Immature natural killer cell (primary cell): ENCODE results near the gene RFC5. TPM values are rescaled to one million over a fixed set of nuclear protein-coding genes. Genes with fewer than 3 reads are reported as not detected.
"Not testable (repeated sequence)": the region's sequence is repeated elsewhere in the genome, so short reads cannot be mapped to it uniquely, and the experiment has no call there.

ENCODE experiments used
- DNase-seq, 3 donors: peaks; one replicate each; pipeline ENCODE4 v3.0.0; 2022; ENCODE audit warnings: mixed read lengths in 1 of 3
- H3K27ac Mint-ChIP-seq, 6 donors: one replicate each; pipeline ENCODE4 v1.8.0; 2020; ENCODE audit warnings: mixed read lengths in 6 of 6, mild to moderate bottlenecking in 5 of 6, inconsistent platforms in 4 of 6, moderate library complexity in 3 of 6
- H3K27me3 Mint-ChIP-seq, 3 donors: one replicate each; pipeline ENCODE4 v1.8.0; 2020 to 2021; ENCODE audit warnings: low read depth in 3 of 3, mild to moderate bottlenecking in 3 of 3, mixed read lengths in 3 of 3, moderate library complexity in 3 of 3, inconsistent platforms in 1 of 3
- H3K36me3 Mint-ChIP-seq, 3 donors: one replicate each; pipeline ENCODE4 v1.8.0; 2020; ENCODE audit warnings: mixed read lengths in 3 of 3, inconsistent platforms in 2 of 3, mild to moderate bottlenecking in 2 of 3
- H3K4me1 Mint-ChIP-seq, 2 donors: one replicate each; pipeline ENCODE4 v1.8.0; 2020; ENCODE audit warnings: inconsistent platforms in 2 of 2, mild to moderate bottlenecking in 2 of 2, mixed read lengths in 2 of 2, moderate library complexity in 1 of 2
- H3K4me3 Mint-ChIP-seq, 5 donors: one replicate each; pipeline ENCODE4 v1.8.0; 2020; ENCODE audit warnings: mild to moderate bottlenecking in 5 of 5, mixed read lengths in 5 of 5, inconsistent platforms in 3 of 5, moderate library complexity in 3 of 5
- H3K9me3 Mint-ChIP-seq, 6 donors: one replicate each; pipeline ENCODE4 v1.8.0; 2020; ENCODE audit warnings: mild to moderate bottlenecking in 6 of 6, mixed read lengths in 6 of 6, inconsistent platforms in 4 of 6, moderate library complexity in 3 of 6
- polyA plus RNA-seq, 3 donors: library from polyadenylated mRNA; unstranded; fragments of 300-500 nt; fragmentation: Illumina TruSeq; gene quantifications; one replicate each; pipeline ENCODE4 v1.2.3, GENCODE V29; 2021

The RFC5 gene
- polyA plus RNA-seq, 3 donors from 2014 or later: 14.3 to 25.5 (median 16.9) TPM

- Mint-ChIP-seq H3K4me1 (peaks cover 46 to 48% of the 10 kb centered on the region in 2 donors), H3K27ac (peak overlapping the region; percentile 91 to 97 (median 94)), H3K4me3 (peak overlapping the region; percentile 84 to 92 (median 89)), H3K9me3 (no peaks in the 10 kb centered on the region), H3K27me3 (peaks cover 5 to 33% (median 13%) of the 10 kb centered on the region in 3 donors), H3K36me3 (no peaks in the 10 kb centered on the region)
- peak; percentile 48 to 60 (median 52) for DNase-seq
Measured at GRCh38 chr12:118060301-118061010, 44.0 kb downstream of the RFC5 start.

- H3K4me3 Mint-ChIP-seq: peak within 1 kb of the TSS; percentile 92 to 99 (median 95)
- H3K36me3 Mint-ChIP-seq: no peaks in the 10 kb centered on the region
- peak; percentile 56 to 58 (median 56) for DNase-seq
- peak within 1 kb of the TSS; percentile 91 to 99 (median 94) for H3K27ac Mint-ChIP-seq
- peaks cover 5 to 37% (median 13%) of the 10 kb centered on the region in 3 donors for H3K27me3 Mint-ChIP-seq
- H3K4me1 Mint-ChIP-seq: peaks cover 41 to 43% of the 10 kb centered on the region in 2 donors
- no peaks in the 10 kb centered on the region for H3K9me3 Mint-ChIP-seq
Measured at GRCh38 chr12:118061011-118061872, 44.7 kb downstream of the RFC5 start, which contains the start of gene WSB2. WSB2 (minus strand) TSS chr12:118061179; CDS start chr12:118061048, 131 bp downstream.

- peak in 2 of 3 donors; percentile 5 to 17 for DNase-seq
- peak overlapping the region; percentile 76 to 99 (median 90) for H3K27ac Mint-ChIP-seq
Measured at GRCh38 chr12:118061873-118062843, 45.7 kb downstream of the RFC5 start.

GRCh38 chr12:118063576-118064391 lies 47.3 kb downstream of the RFC5 start:
- no peaks in the 10 kb centered on the region for H3K9me3 Mint-ChIP-seq
- H3K27ac Mint-ChIP-seq: peak overlapping the region in 2 of 6 donors; percentile 58 to 69
- H3K4me1 Mint-ChIP-seq: peaks cover 36 to 37% of the 10 kb centered on the region in 2 donors

More at GRCh38 chr12:118061873-118062843, 45.7 kb downstream of the RFC5 start:
- H3K27me3 Mint-ChIP-seq: peaks cover 5 to 40% (median 18%) of the 10 kb centered on the region in 3 donors
- no peaks in the 10 kb centered on the region for H3K9me3 Mint-ChIP-seq
- peak overlapping the region; percentile 89 to 99 (median 95) for H3K4me3 Mint-ChIP-seq
- peaks cover 39 to 41% of the 10 kb centered on the region in 2 donors for H3K4me1 Mint-ChIP-seq
- no peaks in the 10 kb centered on the region for H3K36me3 Mint-ChIP-seq

GRCh38 chr12:118064608-118065007 lies 48.1 kb downstream of the RFC5 start:
- Mint-ChIP-seq H3K27ac (no peak overlapping the region), H3K27me3 (peaks cover 8 to 39% (median 24%) of the 10 kb centered on the region in 3 donors), H3K4me1 (peaks cover 28 to 29% of the 10 kb centered on the region in 2 donors), H3K9me3 (no peaks in the 10 kb centered on the region), H3K4me3 (peak overlapping the region in 1 of 5 donors; percentile 19), H3K36me3 (no peaks in the 10 kb centered on the region)
- no peak for DNase-seq

More at GRCh38 chr12:118063576-118064391, 47.3 kb downstream of the RFC5 start:
- Mint-ChIP-seq H3K36me3 (no peaks in the 10 kb centered on the region), H3K27me3 (peaks cover 8 to 41% (median 24%) of the 10 kb centered on the region in 3 donors), H3K4me3 (peak overlapping the region in 4 of 5 donors; percentile 58 to 94 (median 64))
- DNase-seq: no peak

GRCh38 chr12:118065380-118065779 lies 48.9 kb downstream of the RFC5 start:
- peaks cover 8 to 34% (median 20%) of the 10 kb centered on the region in 3 donors for H3K27me3 Mint-ChIP-seq
- no peak for DNase-seq
- no peak overlapping the region for H3K27ac Mint-ChIP-seq
- H3K36me3 Mint-ChIP-seq: no peaks in the 10 kb centered on the region
- H3K4me3 Mint-ChIP-seq: no peak overlapping the region
- H3K4me1 Mint-ChIP-seq: peaks cover 20 to 21% of the 10 kb centered on the region in 2 donors
- no peaks in the 10 kb centered on the region for H3K9me3 Mint-ChIP-seq

GRCh38 chr12:118068445-118068844 lies 51.9 kb downstream of the RFC5 start:
- DNase-seq: no peak
- Mint-ChIP-seq H3K4me1 (peaks cover 6% of the 10 kb centered on the region in 2 donors), H3K4me3 (no peak overlapping the region), H3K27ac (no peak overlapping the region), H3K36me3 (no peaks in the 10 kb centered on the region), H3K9me3 (no peaks in the 10 kb centered on the region), H3K27me3 (peaks cover 3 to 16% (median 13%) of the 10 kb centered on the region in 3 donors)

- no peaks in the 10 kb centered on the region for H3K36me3 Mint-ChIP-seq
- no peaks in the 10 kb centered on the region for H3K4me1 Mint-ChIP-seq
- H3K27ac Mint-ChIP-seq: no peak overlapping the region
- peaks cover 3 to 13% (median 8%) of the 10 kb centered on the region in 3 donors for H3K27me3 Mint-ChIP-seq
- no peak overlapping the region for H3K4me3 Mint-ChIP-seq
- DNase-seq: no peak
- H3K9me3 Mint-ChIP-seq: no peaks in the 10 kb centered on the region
Measured at GRCh38 chr12:118070650-118071049, 54.1 kb downstream of the RFC5 start.

GRCh38 chr12:118073768-118074167 lies 57.3 kb downstream of the RFC5 start:
- DNase-seq: no peak
- Mint-ChIP-seq H3K27me3 (peaks cover 1 to 3% (median 2%) of the 10 kb centered on the region in 3 donors), H3K27ac (no peak overlapping the region), H3K4me3 (no peak overlapping the region), H3K4me1 (no peaks in the 10 kb centered on the region), H3K9me3 (no peaks in the 10 kb centered on the region), H3K36me3 (no peaks in the 10 kb centered on the region)

GRCh38 chr12:118081521-118081920 lies 65.0 kb downstream of the RFC5 start:
- H3K4me1 Mint-ChIP-seq, H3K27me3 Mint-ChIP-seq, H3K36me3 Mint-ChIP-seq, H3K9me3 Mint-ChIP-seq, H3K27ac Mint-ChIP-seq, H3K4me3 Mint-ChIP-seq, DNase-seq: not testable (repeated sequence)
